ENCODE measurements around the gene SKAP1. TPM values are rescaled to one million over a fixed set of nuclear protein-coding genes. Genes with fewer than 3 reads are reported as not detected.

The SKAP1 gene
- total RNA-seq, 1 donor from 2014 or later, result 25.3 TPM

DNA sequence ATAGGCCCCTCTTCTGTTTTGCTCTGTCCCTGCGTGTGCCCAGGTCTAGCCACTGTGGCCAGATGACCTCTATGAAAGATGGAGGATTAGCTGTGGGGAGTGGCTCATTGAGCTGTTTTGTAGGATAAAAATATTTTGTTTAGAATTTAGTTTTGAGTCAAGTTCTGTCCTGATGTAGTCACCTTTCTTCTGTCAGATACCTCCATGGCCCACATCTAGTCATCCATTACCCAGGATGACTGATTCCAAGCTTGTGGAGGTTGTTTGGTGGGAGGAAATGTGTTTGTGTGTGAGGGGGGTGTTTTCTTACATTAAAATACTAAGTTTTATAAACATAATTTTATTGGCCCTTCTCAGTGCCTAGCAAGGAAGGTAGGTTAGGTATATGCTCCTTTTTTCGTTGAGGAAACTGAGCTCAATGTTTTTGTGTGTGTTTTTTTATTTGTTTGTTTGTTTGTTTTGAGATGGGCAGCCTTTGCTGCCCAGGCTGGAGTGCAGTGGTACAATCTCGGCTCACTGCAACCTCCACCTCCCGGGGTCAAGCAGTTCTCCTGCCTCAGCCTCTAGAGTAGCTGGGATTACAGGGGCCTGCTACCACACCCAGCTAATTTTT, 306.1 kb downstream of the SKAP1 start:
- no peak for DNase-seq
- Mint-ChIP-seq H3K27me3 (no peaks in the 10 kb centered on the region), H3K9me3 (no peaks in the 10 kb centered on the region), H3K36me3 (ENCODE audit: low read depth) (peaks cover 76% of the 10 kb centered on the region), H3K4me3 (no peak overlapping the region), H3K4me1 (no peaks in the 10 kb centered on the region), H3K27ac (no peak overlapping the region)
- TF ChIP-seq, protein P1, sequence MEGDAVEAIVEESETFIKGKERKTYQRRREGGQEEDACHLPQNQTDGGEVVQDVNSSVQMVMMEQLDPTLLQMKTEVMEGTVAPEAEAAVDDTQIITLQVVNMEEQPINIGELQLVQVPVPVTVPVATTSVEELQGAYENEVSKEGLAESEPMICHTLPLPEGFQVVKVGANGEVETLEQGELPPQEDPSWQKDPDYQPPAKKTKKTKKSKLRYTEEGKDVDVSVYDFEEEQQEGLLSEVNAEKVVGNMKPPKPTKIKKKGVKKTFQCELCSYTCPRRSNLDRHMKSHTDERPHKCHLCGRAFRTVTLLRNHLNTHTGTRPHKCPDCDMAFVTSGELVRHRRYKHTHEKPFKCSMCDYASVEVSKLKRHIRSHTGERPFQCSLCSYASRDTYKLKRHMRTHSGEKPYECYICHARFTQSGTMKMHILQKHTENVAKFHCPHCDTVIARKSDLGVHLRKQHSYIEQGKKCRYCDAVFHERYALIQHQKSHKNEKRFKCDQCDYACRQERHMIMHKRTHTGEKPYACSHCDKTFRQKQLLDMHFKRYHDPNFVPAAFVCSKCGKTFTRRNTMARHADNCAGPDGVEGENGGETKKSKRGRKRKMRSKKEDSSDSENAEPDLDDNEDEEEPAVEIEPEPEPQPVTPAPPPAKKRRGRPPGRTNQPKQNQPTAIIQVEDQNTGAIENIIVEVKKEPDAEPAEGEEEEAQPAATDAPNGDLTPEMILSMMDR (IDR thresholded peaks at IDR 0.05), result no peak
- intact Hi-C loops (cut with micrococcal nuclease), result no loop called here
- ATAC-seq (ENCODE audit: low read depth), result no peak
- CTCF ChIA-PET, result interaction anchor here (0.9 to 3.1 kb wide), 7 partner anchors 11 to 145 kb away, joined by 3 to 16 read pairs (median 3); no protein-coding TSS in a partner anchor
- POLR2A ChIA-PET, result interaction anchor here (1.5 to 4.2 kb wide), 2 partner anchors 11 to 17 kb away, joined by 4 to 24 read pairs; no protein-coding TSS in a partner anchor

- CTCF ChIA-PET, result interaction anchor here (1.4 to 3.1 kb wide), 5 partner anchors 10 to 97 kb away, joined by 4 to 16 read pairs (median 6); no protein-coding TSS in a partner anchor
- POLR2A ChIA-PET, result interaction anchor here (1.2 to 4.2 kb wide), 3 partner anchors 11 to 16 kb away, joined by 3 to 24 read pairs (median 4); partner anchors contain the start of gene SNX11
- H3K4me1 Mint-ChIP-seq, result no peaks in the 10 kb centered on the region
- no peaks in the 10 kb centered on the region for H3K27me3 Mint-ChIP-seq
- DNase-seq (no peak), ATAC-seq (ENCODE audit: low read depth) (no peak)
- peaks cover 84% of the 10 kb centered on the region for H3K36me3 Mint-ChIP-seq (ENCODE audit: low read depth)
- TF ChIP-seq, protein P1 (IDR thresholded peaks at IDR 0.05), result no peak
- no peaks in the 10 kb centered on the region for H3K9me3 Mint-ChIP-seq
- H3K4me3 Mint-ChIP-seq, result no peak overlapping the region
- no peak overlapping the region for H3K27ac Mint-ChIP-seq
- intact Hi-C loops (cut with micrococcal nuclease), result no loop called here
These were observed 306.9 kb downstream of the SKAP1 start for GRCh38 chr17:48123111-48123510.

DNA sequence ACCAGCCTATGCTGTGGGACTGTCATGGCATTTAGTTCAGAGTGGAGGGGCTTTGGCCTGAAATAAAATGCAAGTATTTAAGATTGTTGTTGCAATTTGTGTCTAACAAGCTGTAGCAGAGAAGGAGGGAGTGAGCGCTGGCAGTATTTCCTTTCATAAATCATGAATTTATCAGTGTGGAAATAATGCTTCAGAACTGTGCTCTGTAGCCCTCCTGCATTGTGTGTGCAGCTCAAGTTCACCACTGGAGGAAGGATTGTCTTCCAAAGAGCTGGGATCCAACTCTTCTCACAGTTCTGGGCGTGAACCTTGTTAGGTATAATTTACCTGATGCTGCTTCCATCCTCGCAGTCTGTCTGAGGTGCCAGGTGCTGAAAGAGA, 307.4 kb downstream of the SKAP1 start:
- ATAC-seq (ENCODE audit: low read depth), result no peak
- no peak overlapping the region for H3K27ac Mint-ChIP-seq
- POLR2A ChIA-PET, result interaction anchor here (1.2 to 4.2 kb wide), 3 partner anchors 10 to 16 kb away, joined by 3 to 24 read pairs (median 4); partner anchors contain the start of gene SNX11
- CTCF ChIA-PET, result interaction anchor here (1.4 to 3.1 kb wide), 4 partner anchors 10 to 96 kb away, joined by 4 to 16 read pairs (median 6); no protein-coding TSS in a partner anchor
- H3K27me3 Mint-ChIP-seq, result no peaks in the 10 kb centered on the region
- intact Hi-C loops (cut with micrococcal nuclease), result no loop called here
- DNase-seq, result no peak
- TF ChIP-seq, protein P1 (IDR thresholded peaks at IDR 0.05), result no peak
- H3K4me1 Mint-ChIP-seq, result no peaks in the 10 kb centered on the region
- H3K4me3 Mint-ChIP-seq, result no peak overlapping the region
- H3K36me3 Mint-ChIP-seq (ENCODE audit: low read depth), result peaks cover 88% of the 10 kb centered on the region
- H3K9me3 Mint-ChIP-seq, result no peaks in the 10 kb centered on the region

- Mint-ChIP-seq H3K4me1 (no peaks in the 10 kb centered on the region), H3K9me3 (no peaks in the 10 kb centered on the region), H3K27me3 (no peaks in the 10 kb centered on the region), H3K27ac (no peak overlapping the region), H3K36me3 (ENCODE audit: low read depth) (peaks cover 87% of the 10 kb centered on the region), H3K4me3 (no peak overlapping the region)
- CTCF ChIA-PET, result interaction anchor here (1.4 to 1.6 kb wide), 2 partner anchors 11 to 24 kb away, joined by 4 to 6 read pairs; no protein-coding TSS in a partner anchor
- no peak for DNase-seq
- POLR2A ChIA-PET, result interaction anchor here (1.2 to 4.2 kb wide), 3 partner anchors 10 to 15 kb away, joined by 3 to 24 read pairs (median 4); partner anchors contain the start of gene SNX11
- intact Hi-C loops (cut with micrococcal nuclease), result no loop called here
- TF ChIP-seq, protein P1 (IDR thresholded peaks at IDR 0.05), result no peak
- ATAC-seq (ENCODE audit: low read depth), result no peak
These were observed 307.9 kb downstream of the SKAP1 start for GRCh38 chr17:48121923-48122664.
